Embryonic facial prominence (tissue), 1 donor: Measurements from ENCODE around the gene ALX4.

ENCODE experiments used
- DNase-seq: peaks from one replicate; pipeline ENCODE4 v3.0.0-alpha.2; 2016; ENCODE audit errors: extremely low spot score

Gene ALX4

DNA sequence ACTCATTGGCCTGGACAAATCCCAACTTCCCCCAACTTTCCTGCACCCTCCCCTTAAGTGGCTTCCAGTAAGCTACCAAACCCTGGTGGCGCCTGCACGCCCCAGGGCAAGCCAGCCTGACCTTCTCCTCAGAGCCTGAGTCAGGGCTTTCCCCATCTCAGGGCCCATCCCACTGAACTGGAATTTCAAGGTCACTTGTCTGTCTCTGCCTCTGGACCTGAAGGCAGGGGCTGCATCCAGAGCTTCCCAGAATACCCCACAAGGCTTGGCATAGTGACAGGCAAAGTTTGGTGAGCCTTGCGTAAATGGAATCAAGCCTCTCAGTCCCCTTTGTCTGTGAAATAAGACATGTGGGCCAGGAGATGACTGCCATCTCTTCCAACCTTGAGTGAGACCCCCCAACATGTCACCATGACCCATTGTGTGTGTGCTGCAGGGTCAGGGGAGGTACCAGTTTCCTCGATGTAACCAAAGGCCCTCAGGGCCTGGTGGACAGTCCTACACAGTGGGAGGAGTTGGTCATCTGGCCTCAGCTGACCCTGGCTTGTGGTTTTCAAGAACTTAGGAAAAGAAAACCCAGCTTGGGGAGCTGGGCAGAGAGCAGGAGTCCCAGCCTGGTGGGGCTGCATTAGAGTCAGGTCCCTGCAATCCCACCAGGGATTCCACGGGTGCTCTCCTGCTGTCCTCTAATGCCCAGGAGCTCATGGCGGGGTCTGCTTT is 8.9 kb downstream of the ALX4 start:
- DNase-seq, result no peak

DNA sequence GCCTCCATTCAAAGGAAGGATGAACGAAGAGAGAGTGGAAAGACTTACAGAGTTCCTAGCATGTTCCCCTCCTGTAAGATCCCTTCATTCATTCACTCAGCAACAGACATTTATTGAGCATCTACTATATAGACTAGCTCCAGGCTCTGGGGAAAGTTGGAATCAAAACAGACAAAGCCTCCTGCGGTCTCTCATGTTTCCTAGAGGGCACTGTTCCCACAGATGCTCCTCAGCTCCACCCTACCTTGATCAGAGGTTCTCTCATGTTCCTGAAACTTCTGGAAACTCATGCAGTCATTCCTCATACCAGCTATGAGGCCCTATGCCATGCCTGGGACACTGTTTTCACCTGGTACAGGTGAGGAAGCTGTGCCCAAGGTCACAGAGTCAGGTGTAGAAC is 11.1 kb downstream of the ALX4 start:
- DNase-seq, result no peak

DNA sequence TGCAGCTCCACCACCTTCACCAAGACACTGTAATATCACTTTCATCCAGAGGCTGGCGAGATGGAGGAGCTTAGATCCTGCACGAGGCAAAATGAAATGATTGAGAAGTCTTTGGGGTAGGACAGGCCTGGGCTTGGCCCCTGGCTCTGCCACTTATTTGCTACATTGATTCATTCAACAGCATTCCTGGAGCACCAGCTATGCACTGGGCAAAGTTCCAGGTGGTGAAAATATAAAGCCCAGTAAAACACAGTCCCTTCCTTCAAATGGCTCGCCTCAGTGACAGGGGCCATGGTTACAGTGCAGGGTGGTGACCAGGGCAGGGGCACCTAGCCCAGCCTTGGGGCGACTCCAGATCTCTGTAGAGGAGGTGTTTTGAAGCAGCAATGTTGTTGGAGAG is 19.7 kb downstream of the ALX4 start:
- no peak for DNase-seq

DNA sequence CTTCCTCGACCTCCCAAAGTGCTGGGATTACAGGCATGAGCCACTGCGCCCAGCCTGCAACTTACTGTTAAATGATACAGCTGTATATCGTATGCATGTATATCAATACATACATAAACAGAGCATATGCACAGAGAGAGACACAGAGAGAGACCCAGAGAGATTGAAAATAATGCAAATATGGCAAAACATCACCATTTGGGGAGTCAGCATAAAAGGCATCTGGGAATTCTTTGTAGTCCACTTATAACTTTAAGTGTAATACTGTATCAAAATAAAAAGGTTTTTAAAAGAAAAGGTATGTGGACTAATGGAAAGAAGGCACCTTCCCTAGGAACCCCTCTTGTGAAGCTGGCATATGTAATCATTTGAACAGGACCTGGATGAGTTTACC is 21.8 kb downstream of the ALX4 start:
- no peak for DNase-seq

DNA sequence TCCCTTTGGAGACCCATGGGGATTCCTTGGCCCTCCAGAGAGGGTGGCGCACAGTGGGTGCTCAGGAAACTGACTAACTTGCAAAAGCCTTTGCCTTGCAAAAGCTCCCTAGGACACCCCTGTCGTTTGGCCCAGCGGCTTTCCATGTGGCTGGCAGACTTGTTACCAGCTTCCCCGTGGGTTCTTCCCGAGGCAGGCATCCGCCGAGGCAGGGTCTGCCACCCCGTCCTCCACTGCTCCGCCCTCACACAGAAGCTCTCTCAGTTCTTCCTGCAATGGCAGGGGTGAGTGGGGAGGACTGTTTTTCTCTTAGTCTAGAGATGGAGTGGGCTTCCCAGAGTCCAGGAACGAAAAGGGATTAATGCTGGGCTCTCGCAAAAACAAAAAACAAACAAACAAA is 23.0 kb downstream of the ALX4 start:
- no peak for DNase-seq

DNA sequence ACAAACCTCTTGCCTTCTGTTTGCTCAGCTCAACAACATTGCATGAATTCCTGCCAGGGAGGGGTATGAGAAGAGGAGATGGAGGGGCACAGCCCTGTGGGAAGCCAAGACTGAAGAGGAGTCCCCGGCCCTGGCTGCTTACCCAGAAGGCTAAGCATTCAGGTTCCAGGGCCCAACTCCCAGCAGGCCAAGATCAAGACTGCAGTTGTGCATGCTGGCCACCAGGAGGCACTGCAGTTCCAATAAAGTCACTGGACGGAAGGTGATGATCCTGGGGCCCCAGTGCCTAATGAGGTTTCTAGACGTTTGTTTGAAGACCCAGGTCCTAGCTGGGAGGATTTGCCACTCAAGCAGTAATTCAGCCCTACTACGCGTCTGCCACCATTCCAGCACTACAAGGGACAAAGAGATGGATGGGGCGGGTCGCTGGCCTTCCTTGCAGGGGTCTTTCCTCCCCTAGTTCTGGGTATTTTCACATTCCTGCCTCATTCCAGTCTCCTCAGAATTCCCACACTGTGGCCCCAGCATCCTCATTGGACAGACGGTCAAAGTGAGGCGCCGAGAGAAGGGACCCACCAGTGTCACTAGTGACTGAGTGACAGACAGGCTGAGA is 23.6 kb downstream of the ALX4 start:
- no peak for DNase-seq

DNA sequence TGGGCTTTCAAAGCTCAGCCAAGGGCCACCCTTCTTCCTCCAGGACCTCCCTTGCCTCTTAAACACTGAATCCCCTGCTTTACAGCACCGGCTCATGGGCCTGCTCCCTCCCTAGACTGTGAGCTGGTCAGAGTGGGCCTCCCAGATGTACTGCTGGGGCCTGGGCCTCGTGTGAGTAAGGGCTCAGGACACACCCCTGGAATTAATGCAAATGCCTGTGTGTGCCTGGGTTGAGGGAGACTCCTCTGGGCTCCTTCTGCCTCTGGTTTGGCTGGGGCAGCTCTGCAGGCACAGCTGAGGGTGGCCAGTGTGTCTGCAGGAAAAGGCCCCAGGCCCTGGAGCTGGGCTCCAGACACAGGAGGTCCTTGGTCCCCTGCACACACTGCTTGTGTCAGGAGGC is 24.2 kb downstream of the ALX4 start:
- DNase-seq, result no peak

DNA sequence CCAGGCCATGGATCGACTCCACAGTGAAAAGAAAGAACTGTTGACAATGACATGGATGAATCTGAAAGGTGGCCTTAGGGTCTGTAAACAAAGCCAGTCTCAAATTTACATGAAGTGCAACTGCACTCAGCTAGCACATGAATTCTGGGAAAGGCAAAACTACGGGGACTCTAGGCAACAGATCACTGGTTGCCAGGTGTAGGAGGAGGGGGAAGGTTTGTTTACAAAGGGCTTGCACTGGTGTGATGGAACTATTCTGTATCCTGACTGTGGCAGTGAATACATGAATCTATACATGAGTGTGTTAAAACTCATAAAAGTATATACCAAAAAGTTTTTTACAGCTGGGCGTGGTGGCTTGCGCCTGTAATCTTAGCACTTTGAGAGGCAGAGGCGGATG is 27.3 kb downstream of the ALX4 start:
- DNase-seq, result no peak

DNA sequence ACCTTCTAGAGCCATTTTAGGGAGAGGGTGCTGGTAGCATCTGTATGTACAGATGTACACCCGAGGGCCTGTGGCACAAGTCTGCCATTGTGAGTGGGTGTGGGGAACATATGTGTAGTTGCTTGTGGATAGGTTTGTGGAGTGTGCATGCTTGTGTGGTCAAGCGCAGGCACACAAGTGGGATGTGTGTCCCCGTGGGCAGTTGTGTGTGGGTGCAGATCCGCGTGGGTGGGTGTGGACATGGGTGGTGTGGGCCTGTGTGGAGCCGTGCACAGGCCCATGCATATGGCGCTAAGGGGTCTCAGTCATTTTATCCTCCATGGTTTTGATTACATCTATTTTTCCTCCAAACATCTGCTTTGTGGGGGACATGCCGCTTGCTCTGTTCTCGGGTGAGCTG is 28.8 kb downstream of the ALX4 start:
- no peak for DNase-seq

DNA sequence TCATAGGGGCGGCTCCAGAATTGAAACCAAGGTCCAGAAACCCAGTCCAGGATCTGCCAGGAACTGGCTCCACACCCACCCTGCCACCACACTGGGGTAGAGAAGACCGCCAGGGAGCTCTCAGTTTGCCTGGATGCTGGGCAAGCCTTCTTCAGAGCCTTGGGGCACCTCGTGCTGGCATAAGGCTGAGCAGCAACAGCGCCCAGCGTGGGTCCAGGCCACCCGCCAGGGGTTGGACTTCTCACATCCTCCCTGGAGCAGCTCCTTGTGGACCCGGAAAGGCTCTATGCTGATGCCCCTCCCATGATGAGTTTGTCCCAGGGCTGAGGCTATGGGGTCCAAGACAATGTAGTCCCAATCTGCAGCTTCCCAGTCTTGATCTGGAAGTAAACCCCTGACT is 29.7 kb downstream of the ALX4 start:
- DNase-seq, result no peak

DNA sequence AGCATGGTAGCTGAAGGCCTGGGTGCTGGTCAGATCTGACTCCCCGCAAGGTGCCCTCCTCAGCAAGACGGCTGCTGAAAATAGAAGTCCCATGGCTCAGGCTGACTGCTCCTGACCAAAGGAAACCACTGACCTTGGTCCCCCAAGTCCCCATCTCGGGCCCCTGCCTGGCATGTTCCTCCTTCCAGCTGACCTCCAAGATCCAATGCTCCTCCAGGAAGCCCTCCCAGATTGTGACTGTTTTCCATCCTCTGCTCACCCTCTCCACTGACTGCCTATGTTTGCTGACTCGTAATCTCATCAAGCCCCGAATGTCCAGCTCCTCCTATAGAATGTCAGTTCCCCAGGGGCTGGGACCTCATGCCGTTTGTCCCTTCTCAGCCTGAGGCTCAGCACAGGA is 30.5 kb downstream of the ALX4 start:
- DNase-seq, result no peak

DNA sequence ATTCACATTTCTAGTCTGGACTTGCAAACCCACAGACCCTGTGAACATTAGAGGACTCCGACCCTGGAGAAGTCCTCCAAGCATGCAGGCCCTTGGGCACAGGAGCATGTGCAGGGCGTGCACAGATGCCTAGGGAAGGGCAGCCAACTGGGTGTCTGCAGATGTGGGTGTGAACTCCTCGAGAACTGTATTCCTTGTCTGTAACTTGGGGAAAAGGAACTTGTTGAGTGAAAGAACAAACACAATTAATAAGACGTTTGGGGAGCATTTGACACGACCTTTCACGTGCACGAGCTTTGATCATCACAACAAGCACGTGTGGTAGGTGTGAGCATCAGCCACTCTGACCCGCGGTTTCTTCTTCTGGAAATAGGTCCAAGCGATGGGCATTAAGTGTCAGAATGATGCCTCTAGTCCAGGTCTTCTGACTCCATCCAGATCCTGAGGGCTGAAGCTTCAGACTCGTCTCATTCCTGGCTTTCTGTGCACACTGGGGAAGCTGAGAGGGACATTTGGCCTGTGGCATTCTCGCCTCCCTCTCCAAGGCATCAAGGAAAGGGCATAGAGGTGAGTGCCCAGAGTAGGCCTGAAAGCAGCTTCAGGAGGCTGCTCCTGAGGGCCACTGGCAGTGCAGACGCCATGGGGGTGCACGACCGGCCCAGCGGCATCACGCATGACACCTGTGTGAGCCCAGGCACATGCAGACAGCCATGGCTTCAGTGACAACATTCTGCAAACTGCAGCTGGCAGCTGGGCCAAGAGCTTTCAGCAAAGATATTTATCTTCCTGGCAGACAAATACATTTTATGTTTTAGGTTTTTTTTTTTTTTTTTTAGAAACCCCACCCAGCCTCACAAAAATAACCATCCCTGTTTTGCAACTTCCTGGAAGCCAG is 32.5 kb downstream of the ALX4 start:
- DNase-seq, result no peak

DNA sequence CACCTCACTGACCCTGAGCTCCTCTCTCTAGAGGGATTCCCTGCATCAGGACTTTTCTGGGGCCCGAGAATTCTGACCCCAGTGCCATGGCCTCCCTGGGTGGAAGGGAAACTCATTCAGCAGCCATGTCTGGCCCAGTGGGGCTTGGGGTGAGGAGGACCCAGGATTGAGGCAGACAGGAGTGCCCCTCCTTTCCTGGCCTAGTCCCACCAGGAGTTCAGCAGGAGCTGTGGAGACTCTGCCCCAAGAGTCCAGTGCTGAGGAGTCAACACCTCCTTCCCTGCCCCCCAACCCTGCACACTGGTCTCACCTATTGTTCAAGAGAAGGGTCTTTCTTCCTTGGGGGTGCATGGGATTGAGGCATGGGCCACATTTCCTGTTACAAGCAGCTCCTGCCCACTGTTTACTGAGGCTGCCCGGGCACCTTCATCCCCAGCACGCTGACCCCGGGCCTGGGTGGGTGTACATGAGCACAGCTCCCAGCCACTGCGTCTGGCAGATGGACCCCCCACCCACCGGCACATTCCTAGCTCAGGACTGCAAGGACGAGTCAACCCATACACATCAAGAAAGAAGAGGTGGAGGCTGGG is 33.9 kb downstream of the ALX4 start:
- no peak for DNase-seq

DNA sequence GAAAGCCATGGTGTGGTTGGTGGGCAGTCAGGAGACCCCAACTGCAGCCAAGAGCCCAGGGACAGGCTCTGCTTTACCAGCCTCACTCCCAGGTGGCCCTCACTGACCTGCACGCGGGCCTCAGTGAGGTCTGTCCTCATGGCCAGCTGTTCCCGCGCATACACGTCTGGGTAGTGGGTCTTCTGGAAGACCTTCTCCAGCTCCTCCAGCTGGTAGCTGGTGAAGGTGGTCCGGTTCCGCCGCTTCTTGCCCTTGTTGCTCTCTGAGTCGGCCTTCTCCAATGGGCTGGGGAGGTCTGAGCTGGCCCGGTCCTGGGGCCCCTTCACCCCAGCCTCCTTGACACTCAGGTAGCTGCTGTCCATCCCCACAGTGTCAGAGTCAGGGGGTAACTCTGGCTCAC is 34.7 kb downstream of the ALX4 start:
- DNase-seq, result no peak

DNA sequence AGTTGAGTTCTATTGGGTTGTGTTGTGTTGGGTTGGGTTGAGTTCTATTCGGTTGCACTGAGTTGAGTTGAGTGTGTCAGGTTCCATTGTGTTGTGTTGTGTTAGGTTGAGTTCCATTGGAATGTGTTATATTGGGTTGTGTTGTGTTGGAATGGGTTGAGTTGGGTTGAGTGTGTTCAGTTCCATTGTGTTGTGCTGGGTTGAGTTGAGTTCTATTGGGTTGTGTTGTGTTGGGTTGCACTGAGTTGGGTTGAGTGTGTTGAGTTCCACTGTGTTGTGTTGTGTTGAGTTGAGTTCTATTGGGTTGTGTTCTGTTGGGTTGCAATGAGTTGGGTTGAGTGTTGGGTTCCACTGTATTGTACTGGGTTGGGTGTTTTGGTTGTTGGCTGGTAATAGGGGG is 35.5 kb downstream of the ALX4 start:
- DNase-seq, result no peak

DNA sequence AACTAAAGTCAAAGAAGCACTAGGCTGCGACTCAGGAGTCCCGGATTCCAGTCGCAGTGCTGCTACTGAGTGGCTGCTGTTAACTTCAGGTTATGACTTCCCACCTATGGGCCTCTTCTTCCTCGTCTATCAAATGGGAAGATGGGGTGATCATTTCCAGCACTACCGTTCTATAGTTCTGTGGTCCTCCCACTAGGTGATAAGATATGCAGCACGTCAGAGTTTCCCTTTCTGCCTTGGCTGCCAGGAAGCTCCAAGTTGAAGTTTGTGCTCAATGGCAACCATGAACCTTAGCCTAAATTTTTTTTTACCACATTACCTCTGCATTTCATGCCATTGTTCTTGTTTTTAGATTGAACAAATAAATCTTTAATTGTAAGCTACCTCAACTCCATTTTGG is 38.7 kb downstream of the ALX4 start:
- DNase-seq, result no peak

DNA sequence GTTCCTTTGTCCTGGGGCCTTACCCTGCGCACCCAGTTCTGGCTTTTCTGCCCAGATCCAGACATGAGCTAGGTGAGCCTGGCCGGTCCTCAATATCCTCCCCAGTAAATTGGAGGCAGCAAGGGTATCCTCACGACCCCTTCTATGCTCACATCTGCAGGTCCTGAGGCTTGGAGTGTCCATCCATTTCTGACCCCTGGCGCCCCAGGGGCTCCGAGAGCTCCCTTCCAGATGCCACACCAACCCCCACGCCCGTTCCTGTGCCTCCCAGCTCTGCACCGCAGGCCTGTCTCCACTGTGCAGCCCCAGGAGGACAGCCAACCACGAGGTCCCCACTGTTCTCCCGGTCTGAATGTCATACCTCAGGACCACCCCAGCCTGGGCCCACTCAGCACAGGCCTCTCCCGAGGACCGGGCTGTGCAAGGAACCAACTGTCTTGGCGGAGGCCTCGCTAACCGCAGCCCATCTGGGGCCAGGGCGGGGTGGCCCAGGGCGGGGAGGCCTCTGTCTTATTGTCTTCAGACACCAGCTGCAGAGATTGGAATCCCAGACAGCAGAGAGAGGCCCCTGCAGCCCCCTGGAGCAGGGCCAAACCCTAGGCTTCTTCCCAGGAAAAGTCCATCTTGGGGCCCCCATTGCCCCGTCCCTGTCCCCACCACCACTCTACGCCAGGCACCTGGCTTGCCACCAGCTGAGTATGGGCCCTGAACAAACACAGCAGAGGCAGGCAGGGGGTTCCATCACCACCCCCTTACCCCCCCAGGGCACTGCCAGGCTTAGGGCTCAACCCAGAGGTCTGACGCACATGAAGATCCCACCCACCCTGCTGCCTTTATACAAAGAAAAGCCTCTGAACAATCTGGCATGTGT is 39.3 kb downstream of the ALX4 start:
- no peak for DNase-seq

DNA sequence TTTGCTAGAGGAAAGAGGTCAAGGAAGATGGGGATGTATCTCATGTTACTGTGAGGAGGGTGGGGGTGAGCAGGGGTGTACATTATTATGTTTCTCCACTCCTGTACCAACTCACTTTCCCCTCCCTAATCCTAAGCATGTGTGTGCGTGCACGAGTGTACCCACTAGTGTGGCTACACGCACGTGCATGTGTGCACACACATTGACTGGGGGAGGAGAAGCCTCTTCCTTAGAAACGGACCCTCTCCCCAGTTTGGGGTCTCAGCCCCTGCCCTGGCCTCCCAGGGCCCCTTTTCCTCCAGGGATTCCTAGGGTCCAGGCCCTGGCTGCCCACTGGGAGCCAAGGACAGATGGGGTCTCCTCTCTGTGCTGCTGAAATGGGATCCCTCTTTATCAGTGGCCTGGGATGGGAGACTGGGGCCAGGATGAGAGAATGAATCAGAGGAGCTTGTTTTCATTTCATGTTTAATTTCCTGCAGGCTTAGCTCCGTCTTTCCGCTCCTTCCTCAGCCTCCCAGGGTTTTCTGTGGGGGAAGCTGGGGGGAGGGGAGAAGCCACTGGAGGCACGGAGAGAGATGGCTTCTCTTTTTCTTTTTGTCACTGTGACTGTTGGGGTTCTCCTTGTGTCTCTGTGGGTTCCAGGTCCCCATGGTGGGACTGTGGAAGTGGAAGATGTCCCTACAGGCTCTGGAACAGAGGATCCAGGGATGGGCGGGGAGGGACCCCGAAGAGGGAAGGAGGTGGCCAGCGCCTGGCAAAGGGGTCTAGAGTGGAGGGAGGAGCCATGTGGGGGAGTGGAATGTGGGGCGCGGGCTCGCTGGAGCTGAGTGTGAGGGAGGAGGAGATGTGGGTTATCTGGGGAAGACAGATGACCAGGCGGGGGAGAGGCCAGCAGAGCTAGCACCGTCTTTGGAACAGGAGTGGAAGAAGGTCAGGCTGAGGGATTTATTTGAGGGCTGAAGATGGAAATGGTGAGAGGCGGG is 40.3 kb downstream of the ALX4 start:
- no peak for DNase-seq

DNA sequence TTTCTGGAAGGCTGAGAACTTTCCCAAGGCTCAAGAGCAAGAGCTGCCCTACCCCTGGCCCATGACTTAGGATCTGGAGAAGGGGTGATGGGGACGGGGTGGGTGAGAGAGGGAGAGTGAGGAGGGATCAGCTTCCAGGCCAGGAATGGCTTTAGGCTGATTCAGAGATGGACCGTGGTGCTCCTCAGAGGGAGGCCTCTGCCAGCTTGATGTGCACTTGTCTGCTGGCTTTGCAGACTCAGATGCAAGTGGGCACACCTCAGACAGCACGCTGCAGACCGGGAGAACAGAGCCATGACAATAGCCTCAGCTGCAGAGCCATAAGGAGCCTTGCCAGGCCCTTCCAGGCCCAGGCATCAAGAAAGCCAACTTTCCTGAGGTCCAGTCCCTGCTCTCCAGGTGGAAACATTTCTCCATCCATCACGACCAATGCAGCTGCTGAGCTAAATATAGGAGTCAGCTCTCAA is 41.3 kb downstream of the ALX4 start:
- DNase-seq, result no peak
